ENCODE data around the gene FFAR2. TPM values are rescaled to one million over a fixed set of nuclear protein-coding genes. Genes with fewer than 3 reads are reported as not detected.
A peak's percentile ranks its signal among the peaks of the same experiment; 100 is the strongest.
"Not testable (repeated sequence)": the region's sequence is repeated elsewhere in the genome, so short reads cannot be mapped to it uniquely, and the experiment has no call there.

FFAR2 gene
- total and polyA plus RNA-seq, 8 donors = 0.35 to 1.4 (median 0.54) TPM; not detected in 4

DNA sequence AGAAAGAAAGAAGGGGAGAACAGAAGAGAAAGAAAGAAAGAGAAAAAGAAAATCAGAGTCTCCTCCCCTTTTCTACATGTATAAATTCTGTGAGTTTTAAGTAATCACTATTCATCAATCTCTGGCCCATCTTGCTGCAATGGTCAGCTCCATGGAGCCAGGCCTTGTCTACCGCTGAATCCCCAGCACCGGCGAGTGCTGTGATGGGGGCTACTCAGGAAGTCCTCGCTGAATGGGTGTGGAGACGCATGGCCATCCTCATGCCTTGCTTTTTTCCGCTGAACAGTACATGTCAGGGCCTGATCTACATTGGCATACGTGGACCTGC lies 47.3 kb upstream of the FFAR2 start:
- Histone ChIP-seq H3K4me3 (no peak overlapping the region), H3K27me3 (no peaks in the 10 kb centered on the region), H3K9me3 (no peaks in the 10 kb centered on the region), H3K4me1 (peaks cover 0 to 5% (median 1%) of the 10 kb centered on the region in 4 donors), H3K27ac (no peak overlapping the region), H3K36me3 (no peaks in the 10 kb centered on the region)
- no peak for TF ChIP-seq EP300 (IDR thresholded peaks at IDR 0.05)
- no peak for TF ChIP-seq POLR2AphosphoS5 (IDR thresholded peaks at IDR 0.05)
- TF ChIP-seq POLR2A (IDR thresholded peaks at IDR 0.05) = no peak
- TF ChIP-seq CTCF (IDR thresholded peaks at IDR 0.05) = no peak
- intact Hi-C loops (cut with DNase I; ENCODE audit: low total_unique reads) = no loop called here
- WGBS, 5 donors = 92 to 98% (median 93%) methylated on average over 7 of the region's 7 CpGs
- no peak for DNase-seq

GRCh38 chr19:35401416-35401815 lies 46.6 kb upstream of the FFAR2 start:
- 74 to 93% (median 88%) methylated on average over 9 of the region's 9 CpGs for WGBS, 5 donors
- H3K4me3 ChIP-seq; intact Hi-C loops (cut with DNase I; ENCODE audit: low total_unique reads); H3K27ac ChIP-seq; H3K9me3 ChIP-seq; DNase-seq; H3K36me3 ChIP-seq; H3K27me3 ChIP-seq; H3K4me1 ChIP-seq: not testable (repeated sequence)

DNA sequence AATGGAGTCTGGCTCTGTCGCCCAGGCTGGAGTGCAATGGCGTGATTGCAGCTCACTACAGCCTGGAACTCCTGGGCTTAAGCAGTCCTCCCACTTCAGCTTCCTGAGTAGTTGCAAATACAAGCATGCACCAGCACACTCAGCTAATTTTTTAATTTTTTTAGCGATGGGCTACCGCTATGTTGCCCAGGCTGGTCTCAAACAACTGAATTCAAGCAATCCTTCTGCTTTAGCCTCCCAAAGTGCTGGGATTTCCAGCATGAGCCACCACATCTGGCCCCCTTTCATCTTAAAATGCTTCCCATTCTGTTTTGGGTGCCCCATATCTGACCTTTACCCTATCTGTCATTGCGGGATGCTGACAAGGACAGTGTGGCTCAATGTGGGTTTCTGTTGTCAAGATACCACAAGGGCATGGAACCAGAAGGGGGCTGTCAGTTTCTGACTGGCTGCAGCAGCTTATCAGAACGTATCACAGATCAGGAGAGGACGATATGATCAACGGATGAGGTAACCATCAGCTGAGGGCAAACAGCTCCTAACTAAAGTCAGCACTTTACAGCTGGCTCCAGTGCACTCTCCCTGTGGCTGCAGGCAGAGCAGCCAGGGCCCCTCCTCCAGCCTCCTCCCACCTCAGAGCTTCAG lies 44.8 kb upstream of the FFAR2 start:
- intact Hi-C loops (cut with DNase I; ENCODE audit: low total_unique reads) = no loop called here
- Histone ChIP-seq H3K27ac (no peak overlapping the region), H3K27me3 (no peaks in the 10 kb centered on the region), H3K9me3 (no peaks in the 10 kb centered on the region), H3K36me3 (no peaks in the 10 kb centered on the region), H3K4me3 (no peak overlapping the region), H3K4me1 (no peaks in the 10 kb centered on the region)
- 72 to 91% (median 80%) methylated on average over 5 to 8 of the region's 8 CpGs for WGBS, 5 donors
- TF ChIP-seq POLR2AphosphoS5 (IDR thresholded peaks at IDR 0.05) (no peak), CTCF (IDR thresholded peaks at IDR 0.05) (no peak)
- peak in 1 of 2 donors; percentile 30 for DNase-seq

GRCh38 chr19:35404879-35405622 lies 43.0 kb upstream of the FFAR2 start:
- no peaks in the 10 kb centered on the region for H3K4me1 ChIP-seq
- H3K9me3 ChIP-seq = no peaks in the 10 kb centered on the region
- no peaks in the 10 kb centered on the region for H3K36me3 ChIP-seq
- no peak overlapping the region for H3K4me3 ChIP-seq
- H3K27ac ChIP-seq = no peak overlapping the region
- peak; percentile 37 to 60 for DNase-seq
- 64 to 74% (median 69%) methylated on average over 11 of the region's 11 CpGs for WGBS, 5 donors
- TF ChIP-seq EP300 (IDR thresholded peaks at IDR 0.05) (no peak), POLR2AphosphoS5 (IDR thresholded peaks at IDR 0.05) (peak in 1 of 3 donors; percentile 34)
- intact Hi-C loops (cut with DNase I; ENCODE audit: low total_unique reads) = no loop called here
- no peaks in the 10 kb centered on the region for H3K27me3 ChIP-seq

- H3K27ac ChIP-seq = no peak overlapping the region
Measured at GRCh38 chr19:35407619-35408018, 40.4 kb upstream of the FFAR2 start.

More at GRCh38 chr19:35407619-35408018, 40.4 kb upstream of the FFAR2 start:
- Histone ChIP-seq H3K27me3 (peaks cover 0 to 6% (median 0%) of the 10 kb centered on the region in 3 donors), H3K9me3 (no peaks in the 10 kb centered on the region), H3K4me1 (no peaks in the 10 kb centered on the region), H3K36me3 (no peaks in the 10 kb centered on the region), H3K4me3 (no peak overlapping the region)
- intact Hi-C loops (cut with DNase I; ENCODE audit: low total_unique reads) = no loop called here
- 79 to 97% (median 85%) methylated on average over 3 to 6 of the region's 6 CpGs for WGBS, 5 donors
- no peak for TF ChIP-seq CTCF (IDR thresholded peaks at IDR 0.05)
- no peak for TF ChIP-seq POLR2AphosphoS5 (IDR thresholded peaks at IDR 0.05)
- no peak for TF ChIP-seq EP300 (IDR thresholded peaks at IDR 0.05)
- no peak for TF ChIP-seq POLR2A (IDR thresholded peaks at IDR 0.05)
- no peak for DNase-seq
